ENCODE measurements around the gene RPL13. TPM values are rescaled to one million over a fixed set of nuclear protein-coding genes. Genes with fewer than 3 reads are reported as not detected.

Gene RPL13
- total and polyA plus RNA-seq, 2 of the 13 experiments (the other 11 are each of a cell fraction or from before 2014, with no cell fraction given): 2,988 to 4,411 TPM

DNA sequence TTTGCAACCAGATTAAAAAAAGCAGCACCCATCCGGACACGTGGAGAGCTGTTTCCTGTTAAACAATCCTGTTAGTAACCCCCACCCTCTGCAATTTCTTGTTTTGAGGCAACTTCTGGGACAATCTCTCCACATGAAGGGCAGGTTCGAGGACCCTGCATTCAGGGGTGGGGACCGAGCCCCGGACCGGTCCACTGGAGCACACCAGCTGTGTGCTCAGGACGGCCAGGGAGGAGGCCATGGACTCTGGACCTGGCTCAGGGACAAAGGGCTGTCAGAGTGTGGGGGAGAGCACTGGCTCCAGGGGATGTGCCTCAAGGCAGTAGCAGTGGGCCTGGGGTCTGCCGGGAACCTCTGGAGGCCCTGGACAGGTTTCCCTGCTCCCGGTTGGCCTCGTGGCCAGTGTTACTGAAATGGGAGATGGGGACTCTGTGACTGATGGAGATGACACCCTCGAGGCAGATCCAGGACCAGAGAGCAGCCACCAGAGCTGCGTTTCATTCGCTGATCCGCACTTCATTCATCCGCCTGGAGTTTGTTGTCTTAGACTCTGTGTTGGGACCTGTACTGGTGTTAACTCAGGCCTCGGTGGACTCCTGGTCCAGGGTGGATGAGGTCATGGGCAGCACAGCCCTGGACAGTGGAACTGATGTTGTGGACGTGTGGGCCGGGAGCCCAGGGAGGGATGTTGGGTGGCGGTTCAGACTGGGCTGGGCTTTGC lies 12.2 kb downstream of the RPL13 start (continued):
- peak; percentile 60; the same call in 1 of the 2 replicates for TF ChIP-seq DZIP1 (CRISPR knock-in tag; IDR thresholded peaks at IDR 0.05)
- no peak for TF ChIP-seq TP53 (CRISPR knock-in tag; conservative IDR thresholded peaks at IDR 0.05)
- peak; percentile 78 for TF ChIP-seq ZNF670 (CRISPR knock-in tag; IDR thresholded peaks at IDR 0.05; ENCODE audit: borderline replicate concordance)
- TF ChIP-seq JARID2 (CRISPR knock-in tag; IDR thresholded peaks at IDR 0.05; ENCODE audit: insufficient replicate concordance): no peak
- TF ChIP-seq ZNF546 (CRISPR knock-in tag; conservative IDR thresholded peaks at IDR 0.05): peak; percentile 70; the same call in 1 of the 2 replicates
- TF ChIP-seq ZNF589 (CRISPR knock-in tag; conservative IDR thresholded peaks at IDR 0.05): no peak
- TF ChIP-seq IRF9 (CRISPR knock-in tag; IDR thresholded peaks at IDR 0.05; ENCODE audit: borderline replicate concordance): peak; percentile 9; the same call in 1 of the 2 replicates
- TF ChIP-seq MYC (CRISPR knock-in tag; IDR thresholded peaks at IDR 0.05; ENCODE audit: borderline replicate concordance): peak; percentile 96
- TF ChIP-seq HOXA3 (CRISPR knock-in tag; IDR thresholded peaks at IDR 0.05): peak; percentile 62; the same call in 1 of the 2 replicates
- peak; percentile 75; the same call in 1 of the 2 replicates for TF ChIP-seq ZBTB46 (CRISPR knock-in tag; IDR thresholded peaks at IDR 0.05; ENCODE audit: borderline replicate concordance)
- TF ChIP-seq GABPB1 (CRISPR knock-in tag; IDR thresholded peaks at IDR 0.05): peak; percentile 37; the same call in 1 of the 2 replicates
- peak; percentile 50; the same call in 1 of the 2 replicates for TF ChIP-seq ZNF782 (CRISPR knock-in tag; IDR thresholded peaks at IDR 0.05; ENCODE audit: borderline replicate concordance)
- 0 out of 2 replicates have a peak, but pooled peaks have one; percentile 20 for TF ChIP-seq HMG20B (CRISPR knock-in tag; conservative IDR thresholded peaks at IDR 0.05)
- TF ChIP-seq KMT2B (CRISPR knock-in tag; IDR thresholded peaks at IDR 0.05): peak; percentile 44; the same call in 1 of the 2 replicates
- TF ChIP-seq ATF5 (CRISPR knock-in tag; IDR thresholded peaks at IDR 0.05; ENCODE audit: low read depth): no peak
- TF ChIP-seq TBX2 (CRISPR knock-in tag; IDR thresholded peaks at IDR 0.05; ENCODE audit: borderline replicate concordance): peak; percentile 80
- TF ChIP-seq CENPX (CRISPR knock-in tag; IDR thresholded peaks at IDR 0.05): no peak
- TF ChIP-seq ZFP91 (CRISPR knock-in tag; IDR thresholded peaks at IDR 0.05; ENCODE audit: borderline replicate concordance): peak; percentile 47; the same call in 1 of the 2 replicates
- peak; percentile 79 for TF ChIP-seq RXRA (CRISPR knock-in tag; IDR thresholded peaks at IDR 0.05)
- 0 out of 2 replicates have a peak, but pooled peaks have one; percentile 18 for TF ChIP-seq SP5 (CRISPR knock-in tag; IDR thresholded peaks at IDR 0.05; ENCODE audit: borderline replicate concordance, low read depth)
- no peak for TF ChIP-seq GZF1 (CRISPR knock-in tag; IDR thresholded peaks at IDR 0.05)
